ENCODE measurements around the gene KLHL29.

Gene KLHL29

GRCh38 chr2:23633966-23634365 lies 249.0 kb downstream of the KLHL29 start:
- Histone ChIP-seq H3K27ac (no peak overlapping the region), H3K4me3 (no peak overlapping the region)
- no peak for DNase-seq (ENCODE audit: low spot score)
- TF ChIP-seq, protein P1, sequence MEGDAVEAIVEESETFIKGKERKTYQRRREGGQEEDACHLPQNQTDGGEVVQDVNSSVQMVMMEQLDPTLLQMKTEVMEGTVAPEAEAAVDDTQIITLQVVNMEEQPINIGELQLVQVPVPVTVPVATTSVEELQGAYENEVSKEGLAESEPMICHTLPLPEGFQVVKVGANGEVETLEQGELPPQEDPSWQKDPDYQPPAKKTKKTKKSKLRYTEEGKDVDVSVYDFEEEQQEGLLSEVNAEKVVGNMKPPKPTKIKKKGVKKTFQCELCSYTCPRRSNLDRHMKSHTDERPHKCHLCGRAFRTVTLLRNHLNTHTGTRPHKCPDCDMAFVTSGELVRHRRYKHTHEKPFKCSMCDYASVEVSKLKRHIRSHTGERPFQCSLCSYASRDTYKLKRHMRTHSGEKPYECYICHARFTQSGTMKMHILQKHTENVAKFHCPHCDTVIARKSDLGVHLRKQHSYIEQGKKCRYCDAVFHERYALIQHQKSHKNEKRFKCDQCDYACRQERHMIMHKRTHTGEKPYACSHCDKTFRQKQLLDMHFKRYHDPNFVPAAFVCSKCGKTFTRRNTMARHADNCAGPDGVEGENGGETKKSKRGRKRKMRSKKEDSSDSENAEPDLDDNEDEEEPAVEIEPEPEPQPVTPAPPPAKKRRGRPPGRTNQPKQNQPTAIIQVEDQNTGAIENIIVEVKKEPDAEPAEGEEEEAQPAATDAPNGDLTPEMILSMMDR (IDR thresholded peaks at IDR 0.05): no peak

DNA sequence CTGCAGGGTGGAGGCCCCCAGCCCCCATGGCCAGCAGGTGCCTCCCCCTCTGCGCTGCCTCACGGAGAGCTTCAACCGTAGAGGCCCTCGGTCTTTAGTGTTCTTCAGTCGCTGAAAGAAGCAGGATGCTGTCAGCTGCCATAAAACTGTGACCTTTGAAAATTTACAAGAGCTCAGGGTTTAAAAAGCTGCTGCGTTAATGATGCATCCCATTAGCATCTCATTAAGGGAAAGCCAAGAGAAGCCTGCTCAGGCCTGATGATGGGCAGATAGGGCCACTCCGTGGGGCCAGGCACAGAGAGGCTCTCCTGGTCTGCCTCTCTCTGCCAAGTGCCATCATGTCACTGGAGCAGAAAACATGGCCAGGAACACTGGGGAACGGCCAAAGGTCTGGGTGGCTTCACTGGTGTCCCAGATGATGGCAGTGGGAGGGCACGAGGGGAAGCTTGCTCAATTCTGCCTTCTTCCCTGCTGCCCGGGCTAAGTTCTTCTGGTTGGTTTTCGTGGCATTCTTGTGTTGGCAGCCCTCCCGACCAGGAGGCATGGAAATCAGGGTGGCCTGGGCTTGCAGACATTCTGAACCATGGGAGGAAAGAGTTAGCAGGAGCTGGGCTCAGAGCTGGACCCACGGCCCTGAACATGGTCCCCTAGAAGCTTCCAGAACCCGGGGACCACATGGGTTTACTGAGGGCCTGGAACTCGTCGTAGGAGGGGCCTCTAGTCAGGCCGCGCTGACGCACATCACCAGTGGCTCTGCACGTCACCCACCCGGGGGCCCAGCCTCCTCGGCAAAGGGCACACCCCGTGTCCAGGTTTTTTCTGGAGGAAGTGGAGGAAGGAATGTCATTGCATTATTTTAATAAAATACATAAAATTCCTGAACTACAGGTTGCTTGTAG lies 250.7 kb downstream of the KLHL29 start:
- no peak for DNase-seq (ENCODE audit: low spot score)
- TF ChIP-seq, protein P1 (IDR thresholded peaks at IDR 0.05): no peak
- Histone ChIP-seq H3K4me3 (no peak overlapping the region), H3K27ac (no peak overlapping the region)

DNA sequence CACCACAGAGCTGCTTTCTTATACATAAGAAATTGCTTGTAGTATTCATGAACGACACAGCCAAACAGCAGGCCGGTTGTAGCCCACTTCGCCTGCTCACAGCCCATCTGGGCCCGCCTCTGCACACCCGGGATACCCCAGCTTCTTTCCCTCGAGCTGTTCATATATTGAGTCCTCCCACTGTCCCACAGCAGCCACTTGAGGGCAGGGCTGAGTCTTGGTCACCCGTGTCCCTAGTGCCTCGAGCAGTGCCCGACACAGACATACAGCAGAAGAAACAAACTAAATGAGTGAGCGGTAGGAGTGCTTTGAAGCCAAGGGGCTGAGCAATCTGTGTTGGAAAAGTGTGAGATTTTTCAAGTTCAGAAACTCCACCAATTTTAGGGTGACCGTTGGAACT lies 251.4 kb downstream of the KLHL29 start:
- Histone ChIP-seq H3K4me3 (no peak overlapping the region), H3K27ac (no peak overlapping the region)
- TF ChIP-seq, protein P1 (IDR thresholded peaks at IDR 0.05): no peak
- no peak for DNase-seq (ENCODE audit: low spot score)

DNA sequence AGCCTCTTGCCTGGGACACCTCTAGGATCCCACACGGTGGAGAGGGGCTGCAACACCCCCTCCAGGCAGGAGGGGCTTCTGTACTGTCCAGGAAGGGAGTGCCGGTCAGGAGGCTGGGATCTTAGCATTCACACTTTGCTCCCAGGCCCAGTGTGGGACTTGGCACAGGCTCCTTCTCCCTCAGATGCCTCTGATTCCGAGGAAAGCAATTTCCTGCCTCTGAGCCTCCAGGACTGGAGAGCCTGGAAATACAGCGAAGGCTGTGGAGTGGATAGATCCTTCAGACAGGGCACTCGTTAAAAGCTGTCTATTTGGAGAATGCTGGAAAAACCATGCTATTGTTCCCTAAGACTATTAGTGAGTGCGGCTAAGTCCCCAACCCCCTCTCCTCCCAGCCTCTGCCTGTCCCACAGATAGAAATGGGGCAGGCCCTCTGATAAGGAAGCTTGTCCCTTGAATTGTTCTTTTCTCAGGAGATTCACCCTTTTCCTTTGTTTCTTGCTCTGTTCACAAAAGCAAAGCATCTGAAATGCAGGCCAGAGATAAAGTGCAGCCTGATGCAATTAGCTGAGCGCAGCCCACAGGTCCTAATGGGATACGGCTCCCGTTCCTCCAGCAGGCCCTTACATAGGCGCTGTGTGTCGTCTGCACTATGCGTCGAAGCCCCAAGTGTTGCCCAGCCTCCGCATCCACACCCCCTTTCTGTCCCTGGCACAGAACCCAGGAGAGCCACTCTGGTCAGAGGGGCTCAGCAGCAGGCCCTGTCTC lies 252.2 kb downstream of the KLHL29 start:
- no peak for DNase-seq (ENCODE audit: low spot score)
- no peak overlapping the region for H3K27ac ChIP-seq
- H3K4me3 ChIP-seq: no peak overlapping the region
- TF ChIP-seq, protein P1 (IDR thresholded peaks at IDR 0.05): no peak

- DNase-seq (ENCODE audit: low spot score): no peak
- no peak overlapping the region for H3K4me3 ChIP-seq
- TF ChIP-seq, protein P1 (IDR thresholded peaks at IDR 0.05): no peak
- H3K27ac ChIP-seq: no peak overlapping the region
Observed at GRCh38 chr2:23639406-23639982, 254.5 kb downstream of the KLHL29 start.

DNA sequence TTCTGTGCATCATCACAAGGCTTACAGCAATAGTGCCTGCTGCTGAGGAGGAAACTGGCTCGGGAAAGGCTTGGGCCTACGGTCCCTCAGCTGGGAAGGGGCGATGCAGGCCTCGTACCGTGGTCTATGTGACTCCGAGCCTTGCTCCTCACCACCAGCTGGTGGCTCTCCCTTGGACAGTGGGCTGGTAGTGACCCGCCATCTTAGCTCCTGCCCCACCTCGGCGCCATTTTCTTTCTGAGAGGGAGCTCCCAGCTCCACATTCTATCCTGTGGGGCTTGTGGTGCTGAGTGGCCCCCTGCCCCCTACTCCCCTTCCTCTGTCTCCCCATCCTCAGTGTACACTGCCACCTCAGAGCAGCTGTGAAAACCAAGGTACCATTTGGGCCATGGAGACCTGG lies 255.7 kb downstream of the KLHL29 start:
- no peak overlapping the region for H3K4me3 ChIP-seq
- no peak overlapping the region for H3K27ac ChIP-seq
- TF ChIP-seq, protein P1 (IDR thresholded peaks at IDR 0.05): no peak
- no peak for DNase-seq (ENCODE audit: low spot score)
